ENCODE data around the gene SEMA5A.

The SEMA5A gene

DNA sequence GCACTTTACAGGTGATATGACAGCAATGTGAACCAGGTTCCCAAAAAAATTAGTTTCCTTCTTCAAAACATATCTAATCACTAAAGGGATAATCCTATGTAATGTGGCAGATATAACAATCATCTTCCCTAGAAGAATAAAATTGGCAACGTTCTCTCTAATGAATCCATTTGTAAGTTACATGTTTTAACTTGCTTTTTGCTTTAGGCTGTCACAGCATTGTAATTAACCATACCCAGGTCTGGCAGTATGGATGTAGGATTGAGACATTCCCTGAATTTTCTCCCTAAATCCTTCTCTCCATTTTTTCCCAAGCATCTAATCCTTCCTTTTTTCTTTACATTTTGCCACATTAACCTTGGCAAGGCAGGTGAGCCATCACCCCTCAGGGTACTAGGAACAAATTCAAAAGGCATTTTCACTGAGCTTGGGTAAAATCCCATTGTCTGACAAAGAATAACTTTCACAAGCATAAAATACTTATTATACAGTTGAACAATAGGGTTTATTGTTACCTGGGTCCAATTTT is 548.3 kb downstream of the SEMA5A start:
- H3K27ac ChIP-seq: no peak overlapping the region
- H2AFZ ChIP-seq: no peak overlapping the region
- H3K4me2 ChIP-seq (ENCODE audit: low read length): no peak overlapping the region
- no peaks in the 10 kb centered on the region for H3K9me3 ChIP-seq (ENCODE audit: control insufficient read depth, low read length)
- H3K27me3 ChIP-seq (ENCODE audit: control insufficient read depth, insufficient read depth, low read length): no peaks in the 10 kb centered on the region
- TF ChIP-seq, protein P1, sequence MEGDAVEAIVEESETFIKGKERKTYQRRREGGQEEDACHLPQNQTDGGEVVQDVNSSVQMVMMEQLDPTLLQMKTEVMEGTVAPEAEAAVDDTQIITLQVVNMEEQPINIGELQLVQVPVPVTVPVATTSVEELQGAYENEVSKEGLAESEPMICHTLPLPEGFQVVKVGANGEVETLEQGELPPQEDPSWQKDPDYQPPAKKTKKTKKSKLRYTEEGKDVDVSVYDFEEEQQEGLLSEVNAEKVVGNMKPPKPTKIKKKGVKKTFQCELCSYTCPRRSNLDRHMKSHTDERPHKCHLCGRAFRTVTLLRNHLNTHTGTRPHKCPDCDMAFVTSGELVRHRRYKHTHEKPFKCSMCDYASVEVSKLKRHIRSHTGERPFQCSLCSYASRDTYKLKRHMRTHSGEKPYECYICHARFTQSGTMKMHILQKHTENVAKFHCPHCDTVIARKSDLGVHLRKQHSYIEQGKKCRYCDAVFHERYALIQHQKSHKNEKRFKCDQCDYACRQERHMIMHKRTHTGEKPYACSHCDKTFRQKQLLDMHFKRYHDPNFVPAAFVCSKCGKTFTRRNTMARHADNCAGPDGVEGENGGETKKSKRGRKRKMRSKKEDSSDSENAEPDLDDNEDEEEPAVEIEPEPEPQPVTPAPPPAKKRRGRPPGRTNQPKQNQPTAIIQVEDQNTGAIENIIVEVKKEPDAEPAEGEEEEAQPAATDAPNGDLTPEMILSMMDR (IDR thresholded peaks at IDR 0.05): no peak
- H3K4me3 ChIP-seq (ENCODE audit: low read depth, low read length): no peak overlapping the region
- no peak overlapping the region for H3K9ac ChIP-seq
- no peaks in the 10 kb centered on the region for H3K79me2 ChIP-seq
- no peaks in the 10 kb centered on the region for H3K36me3 ChIP-seq (ENCODE audit: control insufficient read depth, insufficient read depth, low read length)
- no peaks in the 10 kb centered on the region for H3K4me1 ChIP-seq

DNA sequence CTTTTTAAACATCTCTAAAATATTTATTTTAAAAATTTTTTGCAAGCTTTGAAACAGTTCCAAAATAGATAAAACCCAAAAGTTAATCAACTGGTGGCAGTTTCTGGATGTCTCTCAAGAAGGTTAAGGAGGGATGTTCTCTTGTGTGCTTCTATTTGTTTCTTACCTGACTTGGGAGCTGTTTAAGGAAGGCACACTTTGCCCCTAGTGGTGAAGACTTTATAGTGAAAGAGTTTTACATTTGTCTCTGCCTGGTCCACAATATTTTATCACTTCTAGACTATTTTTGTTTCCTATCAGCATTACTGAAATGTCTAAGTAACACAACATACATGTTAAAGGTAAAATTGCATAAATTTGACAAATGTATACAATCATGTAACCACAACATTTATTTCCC is 552.8 kb downstream of the SEMA5A start:
- Histone ChIP-seq H3K4me2 (ENCODE audit: low read length) (no peak overlapping the region), H3K4me1 (no peaks in the 10 kb centered on the region), H3K4me3 (ENCODE audit: low read depth, low read length) (no peak overlapping the region), H3K79me2 (no peaks in the 10 kb centered on the region), H3K9me3 (ENCODE audit: control insufficient read depth, low read length) (no peaks in the 10 kb centered on the region), H3K27me3 (ENCODE audit: control insufficient read depth, insufficient read depth, low read length) (no peaks in the 10 kb centered on the region), H3K9ac (no peak overlapping the region), H3K36me3 (ENCODE audit: control insufficient read depth, insufficient read depth, low read length) (no peaks in the 10 kb centered on the region), H2AFZ (no peak overlapping the region), H3K27ac (no peak overlapping the region)
- TF ChIP-seq, protein P1 (IDR thresholded peaks at IDR 0.05): no peak
